Endothelial cell of umbilical vein (primary cell): ENCODE data around the gene EYS. TPM values are rescaled to one million over a fixed set of nuclear protein-coding genes. Genes with fewer than 3 reads are reported as not detected.

Experiments used
- BruUV-seq: library from RNA; stranded (reverse); fragments of 400-500 nt; replicated peaks from 2 replicates; lab custom pipeline; 2021; lab: Mats Ljungman, UMichigan
- CTCF ChIA-PET: fragments of 300-600, 350-600 bp; sonication (Branson Sonifier 250); formaldehyde crosslinking; loops from one replicate; lab custom pipeline; 2021; ENCODE audit warnings: antibody characterized with exemption, inconsistent platforms; lab: Charles Lee
- POLR2A ChIA-PET: fragments of 300-600, 350-600 bp; sonication (Branson Sonifier 250); formaldehyde crosslinking; loops from one replicate; lab custom pipeline; 2021; ENCODE audit warnings: antibody characterized with exemption, inconsistent platforms; lab: Charles Lee
- DNase-seq: peaks from one replicate; pipeline ENCODE4 v3.0.0-alpha.2; 2011; ENCODE audit warnings: low read depth, low spot score
- FAIRE-seq: peaks from 2 replicates; lab custom pipeline; 2011; peaks lifted over from hg19 to GRCh38; lab: Jason Lieb, UNC
- H2AFZ ChIP-seq: 2 replicates; pipeline ENCODE4 v1.6.0; 2012; ENCODE audit warnings: low read depth, low read length, control low read depth, inconsistent platforms
- H3K27ac ChIP-seq: 2 replicates; pipeline ENCODE4 v1.5.1; 2011; ENCODE audit warnings: low read depth, mild to moderate bottlenecking, control low read depth, low read length, moderate library complexity; ENCODE audit not compliant: insufficient read depth
- H3K27me3 ChIP-seq, 2 experiments: 2 replicates each; pipeline versions ENCODE4 v1.6.0 to v1.6.1; 2011; ENCODE audit warnings: low read length in 2 of 2, mixed read lengths in 1 of 2; ENCODE audit not compliant: control insufficient read depth in 2 of 2, insufficient read depth in 2 of 2
- H3K36me3 ChIP-seq, 2 experiments: 2 replicates in 1 of 2; 3 replicates in 1 of 2; pipeline ENCODE4 v1.5.1; 2011; ENCODE audit warnings: low read length in 2 of 2, mild to moderate bottlenecking in 1 of 2, moderate library complexity in 1 of 2; ENCODE audit not compliant: control insufficient read depth in 2 of 2, insufficient read depth in 2 of 2; ENCODE audit errors: extremely low read depth in 1 of 2
- H3K4me1 ChIP-seq: 3 replicates; pipeline ENCODE4 v1.5.1; 2011; ENCODE audit warnings: mild to moderate bottlenecking, low read length; ENCODE audit not compliant: control insufficient read depth, insufficient read depth; ENCODE audit errors: extremely low read depth
- H3K4me2 ChIP-seq: 2 replicates; pipeline ENCODE4 v1.6.1; 2011; ENCODE audit warnings: low read length, control low read depth, mixed read lengths; ENCODE audit not compliant: insufficient read depth
- H3K4me3 ChIP-seq, 3 experiments: fragments of 200-600 bp in 1 of 3; sonication (generic), shearing (Covaris generic) in 1 of 3; replicated peaks in 1 of 3; 2 replicates each; pipeline ENCODE4 v1.5.1; 2011 to 2016; ENCODE audit warnings: control low read depth in 3 of 3, low read length in 3 of 3, mild to moderate bottlenecking in 2 of 3, inconsistent platforms in 1 of 3, low read depth in 1 of 3, moderate library complexity in 1 of 3; ENCODE audit not compliant: insufficient read depth in 1 of 3
- H3K79me2 ChIP-seq: 2 replicates; pipeline ENCODE4 v1.6.0; 2012; ENCODE audit warnings: low read length, inconsistent platforms; ENCODE audit not compliant: control insufficient read depth, insufficient read depth
- H3K9ac ChIP-seq: replicated peaks from 2 replicates; pipeline ENCODE3; 2011; ENCODE audit warnings: low read length, control low read depth; ENCODE audit not compliant: insufficient read depth; ENCODE audit errors: extremely low read depth
- H3K9me1 ChIP-seq: replicated peaks from 3 replicates; pipeline ENCODE4 v1.6.0; 2011; ENCODE audit warnings: mild to moderate bottlenecking, low read length; ENCODE audit not compliant: control insufficient read depth, insufficient read depth; ENCODE audit errors: extremely low read depth
- H3K9me3 ChIP-seq: replicated peaks from 2 replicates; pipeline ENCODE4 v1.5.1; 2012; ENCODE audit warnings: low read length, inconsistent platforms; ENCODE audit not compliant: control insufficient read depth, insufficient read depth
- H4K20me1 ChIP-seq: replicated peaks from 2 replicates; pipeline ENCODE3; 2011; ENCODE audit warnings: mild to moderate bottlenecking, low read length; ENCODE audit not compliant: control insufficient read depth, insufficient read depth; ENCODE audit errors: extremely low read depth
- CTCF ChIP-seq, 2 donors: IDR thresholded peaks; 1 replicate in 1 of 2; 2 replicates in 1 of 2; pipeline ENCODE4 v1.5.1; 2011; ENCODE audit warnings: low read length in 2 of 2, mild to moderate bottlenecking in 2 of 2, moderate library complexity in 2 of 2, control low read depth in 1 of 2, inconsistent platforms in 1 of 2, low read depth in 1 of 2; ENCODE audit not compliant: insufficient read depth in 1 of 2; ENCODE audit errors: extremely low read depth in 1 of 2
- EZH2 ChIP-seq: IDR thresholded peaks from 2 replicates; pipeline ENCODE4 v1.6.1; 2012; ENCODE audit warnings: borderline replicate concordance, low read depth, mild to moderate bottlenecking, moderate library complexity, low read length, inconsistent platforms; ENCODE audit not compliant: severe bottlenecking
- FOS ChIP-seq: IDR thresholded peaks from 2 replicates; pipeline ENCODE4 v1.6.1; 2011; ENCODE audit warnings: mild to moderate bottlenecking, low read length, moderate library complexity, borderline replicate concordance; ENCODE audit not compliant: insufficient read depth
- GATA2 ChIP-seq: IDR thresholded peaks from 2 replicates; pipeline ENCODE4 v1.7.0; 2011; ENCODE audit warnings: low read depth, mild to moderate bottlenecking, moderate library complexity, mixed read lengths, low read length; ENCODE audit not compliant: insufficient read length, insufficient read depth
- JUN ChIP-seq: IDR thresholded peaks from 2 replicates; pipeline ENCODE4 v1.6.1; 2011; ENCODE audit warnings: borderline replicate concordance, low read depth; ENCODE audit not compliant: insufficient read length, insufficient read depth
- MAX ChIP-seq: IDR thresholded peaks from 2 replicates; pipeline ENCODE4 v1.6.1; 2011; ENCODE audit not compliant: insufficient read depth, insufficient read length
- POLR2A ChIP-seq: IDR thresholded peaks from 2 replicates; pipeline ENCODE4 v1.6.1; 2012; ENCODE audit warnings: low read depth, mild to moderate bottlenecking, control low read depth, low read length
- POLR2AphosphoS5 ChIP-seq: IDR thresholded peaks from 2 replicates; pipeline ENCODE4 v1.6.1; 2012; ENCODE audit warnings: low read depth, mild to moderate bottlenecking, control low read depth, low read length, moderate library complexity; ENCODE audit not compliant: insufficient read depth
- dilution Hi-C: fragments of 300-500 bp; cut with MboI; formaldehyde crosslinking; loops from one replicate; pipeline ENCODE4 v1.15.0; 2019; ENCODE audit warnings: low sequenced_read_pairs; ENCODE audit not compliant: extremely low pct_ligation_motif_present
- intact Hi-C: fragments of 100-400 bp; cut with micrococcal nuclease; formaldehyde crosslinking; loops from one replicate; pipeline ENCODE4 v1.10.0; 2022
- polyA plus RNA-seq, 4 experiments: library from polyadenylated mRNA; depleted of rRNA in 3 of 4; stranded (reverse) in 3 of 4; unstranded in 1 of 4; fragments of >200 nt; gene quantifications; 2 replicates each; pipeline versions ENCODE4 v1.2.1 to v1.2.3, GENCODE V29; 2011 to 2012; ENCODE audit warnings: missing spikeins in 1 of 4
- total RNA-seq: library from RNA; stranded (reverse); gene quantifications from 2 replicates; pipeline ENCODE4 v1.2.3, GENCODE V29; 2021

The EYS gene
- total and polyA plus RNA-seq, 2 donors (not counting 3 experiments of a cell fraction or from before 2014, with no cell fraction given), result 0.01 to 0.27 TPM

GRCh38 chr6:63789699-63790098 is 1917.3 kb downstream of the EYS start:
- no peak overlapping the region for H3K27ac ChIP-seq
- FAIRE-seq, result no peak
- no peaks in the 10 kb centered on the region for H4K20me1 ChIP-seq
- H3K9ac ChIP-seq, result no peak overlapping the region
- TF ChIP-seq GATA2 (no peak), JUN (no peak), MAX (no peak), POLR2AphosphoS5 (no peak), CTCF (IDR thresholded peaks at IDR 0.05; ENCODE audit: extremely low read depth in 1 of 2, insufficient read depth in 1 of 2, low read depth in 1 of 2, low read length in 2 of 2) (no peak), EZH2 (no peak), FOS (no peak), POLR2A (no peak)
- H3K9me1 ChIP-seq, result no peaks in the 10 kb centered on the region
- H3K79me2 ChIP-seq, result no peaks in the 10 kb centered on the region
- no peak overlapping the region for H3K4me3 ChIP-seq
- no peak overlapping the region for H2AFZ ChIP-seq
- ChIA-PET CTCF (no interaction called here), POLR2A (no interaction called here)
- intact Hi-C loops, result no loop called here
- dilution Hi-C loops, result no loop called here
- no peaks in the 10 kb centered on the region for H3K9me3 ChIP-seq
- H3K27me3 ChIP-seq, result peaks cover 0 to 5% of the 10 kb centered on the region in 2 experiments
- DNase-seq, result no peak
- no peak overlapping the region for H3K4me2 ChIP-seq
- H3K36me3 ChIP-seq, result no peaks in the 10 kb centered on the region
- peaks cover 2% of the 10 kb centered on the region for H3K4me1 ChIP-seq
- no TSS peak for BruUV-seq
